Choroid plexus epithelial cell (primary cell): Measurements from ENCODE around the gene PPIL1.

Experiments used
- DNase-seq: peaks from one replicate; pipeline ENCODE4 v3.0.0-alpha.2; 2010; ENCODE audit warnings: low read depth
- H3K4me3 ChIP-seq: 2 replicates; pipeline ENCODE4 v1.5.1; 2011; ENCODE audit warnings: low read depth, mild to moderate bottlenecking, control low read depth, low read length, moderate library complexity
- TF ChIP-seq, protein P1 (sequence below): conservative IDR thresholded peaks from 2 replicates; pipeline ENCODE4 v1.5.1; 2011; ENCODE audit warnings: low read depth, mild to moderate bottlenecking, control low read depth, inconsistent platforms, low read length, moderate library complexity

Gene PPIL1

DNA sequence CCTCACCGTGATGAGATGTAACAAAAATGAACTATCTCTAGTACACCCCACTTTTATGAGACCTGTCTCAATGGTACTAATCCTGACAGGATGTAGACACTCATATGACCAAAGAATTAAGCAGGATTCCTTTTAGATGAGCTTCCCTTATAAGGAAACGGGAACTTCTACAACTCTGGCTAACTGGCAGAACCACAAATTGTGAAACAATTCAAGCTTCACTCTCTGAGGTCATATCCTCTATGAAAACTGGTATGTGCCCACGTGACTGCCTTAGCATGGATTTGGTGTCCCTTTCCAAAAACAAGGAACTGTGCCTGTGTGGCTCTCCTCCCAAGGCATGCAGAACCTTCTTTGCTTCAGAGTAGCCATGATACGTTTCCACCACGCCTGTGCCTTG is 21.3 kb downstream of the PPIL1 start:
- DNase-seq, result peak; percentile 93
- TF ChIP-seq, protein P1, sequence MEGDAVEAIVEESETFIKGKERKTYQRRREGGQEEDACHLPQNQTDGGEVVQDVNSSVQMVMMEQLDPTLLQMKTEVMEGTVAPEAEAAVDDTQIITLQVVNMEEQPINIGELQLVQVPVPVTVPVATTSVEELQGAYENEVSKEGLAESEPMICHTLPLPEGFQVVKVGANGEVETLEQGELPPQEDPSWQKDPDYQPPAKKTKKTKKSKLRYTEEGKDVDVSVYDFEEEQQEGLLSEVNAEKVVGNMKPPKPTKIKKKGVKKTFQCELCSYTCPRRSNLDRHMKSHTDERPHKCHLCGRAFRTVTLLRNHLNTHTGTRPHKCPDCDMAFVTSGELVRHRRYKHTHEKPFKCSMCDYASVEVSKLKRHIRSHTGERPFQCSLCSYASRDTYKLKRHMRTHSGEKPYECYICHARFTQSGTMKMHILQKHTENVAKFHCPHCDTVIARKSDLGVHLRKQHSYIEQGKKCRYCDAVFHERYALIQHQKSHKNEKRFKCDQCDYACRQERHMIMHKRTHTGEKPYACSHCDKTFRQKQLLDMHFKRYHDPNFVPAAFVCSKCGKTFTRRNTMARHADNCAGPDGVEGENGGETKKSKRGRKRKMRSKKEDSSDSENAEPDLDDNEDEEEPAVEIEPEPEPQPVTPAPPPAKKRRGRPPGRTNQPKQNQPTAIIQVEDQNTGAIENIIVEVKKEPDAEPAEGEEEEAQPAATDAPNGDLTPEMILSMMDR, result no peak
- H3K4me3 ChIP-seq, result no peak overlapping the region

DNA sequence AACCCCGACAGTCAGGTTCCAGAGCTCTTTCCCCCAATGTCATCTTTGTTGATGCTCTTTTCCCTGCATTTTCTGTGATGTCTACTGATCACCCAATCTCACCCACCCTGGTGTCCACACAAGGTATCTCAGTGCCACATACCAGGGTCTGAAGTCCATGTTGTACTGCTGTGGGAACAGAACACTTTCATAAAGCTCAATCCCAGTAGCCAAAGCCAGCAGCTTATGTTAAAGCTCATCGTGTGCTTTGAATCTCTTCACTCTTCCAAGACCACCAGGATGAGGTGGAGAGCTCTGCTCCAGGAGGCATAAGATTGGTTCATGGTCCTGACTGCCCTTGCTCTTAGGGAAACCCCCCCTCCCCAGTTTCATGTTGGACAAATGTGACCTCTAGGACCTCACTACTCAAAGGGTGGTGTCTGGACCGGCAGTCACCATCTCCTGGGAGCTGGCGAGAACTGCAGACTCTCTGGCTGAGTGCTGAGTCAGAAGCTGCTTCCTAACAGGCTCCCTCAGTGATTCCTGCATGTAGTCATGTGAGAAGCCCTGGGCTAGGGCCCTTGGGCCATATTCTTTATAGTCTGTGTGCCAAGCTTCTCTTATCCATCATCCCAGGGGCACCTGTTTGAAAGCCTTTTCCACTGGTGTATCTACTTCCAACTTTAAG is 22.0 kb downstream of the PPIL1 start:
- TF ChIP-seq, protein P1, result peak; percentile 27

DNA sequence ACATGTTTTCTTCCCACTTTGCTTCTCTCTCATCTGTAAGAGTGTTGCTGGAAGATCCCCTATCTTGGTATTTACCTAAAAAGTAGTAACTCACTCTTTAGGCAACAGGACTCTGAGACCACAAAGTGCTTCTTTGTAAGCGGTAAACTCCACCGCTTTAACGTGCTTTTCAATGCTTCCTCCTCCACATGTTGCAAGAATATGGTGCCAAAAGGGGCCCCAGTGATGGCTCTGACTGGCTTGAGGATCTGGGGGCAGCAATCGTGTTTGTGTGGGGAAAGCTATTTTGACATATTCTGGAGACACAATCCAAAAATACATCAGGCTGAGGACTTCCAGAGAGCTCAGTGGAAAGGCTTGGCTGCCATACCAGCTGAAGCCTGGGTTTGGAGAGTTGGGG is 23.0 kb downstream of the PPIL1 start:
- TF ChIP-seq, protein P1, result no peak
- H3K4me3 ChIP-seq, result no peak overlapping the region
- DNase-seq, result no peak

More for the DNA sequence above, 22.0 kb downstream of the PPIL1 start:
- DNase-seq, result peak; percentile 85
- H3K4me3 ChIP-seq, result no peak overlapping the region

DNA sequence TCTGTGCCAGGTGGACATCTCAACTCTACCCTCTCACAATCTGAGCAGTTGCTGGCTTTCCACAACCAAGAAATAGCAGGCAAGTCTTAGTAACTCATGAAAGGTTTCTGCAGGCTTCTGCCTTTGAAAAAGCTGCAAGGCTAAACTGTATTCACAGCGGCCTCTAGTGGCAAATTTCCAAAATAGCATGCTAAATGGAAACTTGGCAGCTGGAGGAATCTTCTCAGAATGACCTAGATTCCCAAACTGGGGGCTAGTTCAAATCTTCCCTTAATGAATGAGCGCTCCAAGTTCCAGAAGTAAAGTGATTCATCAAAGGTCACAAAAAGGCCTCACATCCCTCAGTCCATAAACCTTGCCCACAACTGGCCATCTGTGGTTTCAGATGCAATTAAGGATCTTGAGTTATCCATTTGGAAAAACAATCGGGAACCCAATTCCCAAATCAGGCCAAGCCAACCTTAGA is 23.4 kb downstream of the PPIL1 start:
- DNase-seq, result peak; percentile 88
- H3K4me3 ChIP-seq, result no peak overlapping the region

DNA sequence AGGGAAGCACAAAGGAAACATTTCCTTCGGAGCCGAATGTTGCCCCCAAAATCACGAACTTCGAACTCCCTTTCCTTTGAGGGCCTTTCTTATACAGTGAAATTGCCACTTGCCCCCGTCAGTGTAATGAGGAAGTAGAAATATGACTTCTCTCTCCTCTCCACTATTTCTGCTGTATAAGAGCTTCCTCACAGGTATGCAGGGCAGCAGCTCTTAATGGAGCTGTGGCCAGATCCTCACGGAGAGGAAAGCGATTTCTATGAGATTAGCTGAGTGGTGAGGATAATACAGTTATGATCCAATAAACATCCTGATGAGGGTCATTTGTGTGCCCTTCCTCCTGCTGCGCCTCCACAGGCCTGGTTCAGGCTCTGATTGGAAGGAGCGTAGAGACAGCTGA is 24.6 kb downstream of the PPIL1 start:
- no peak overlapping the region for H3K4me3 ChIP-seq
- no peak for DNase-seq
- TF ChIP-seq, protein P1, result no peak

More for the DNA sequence above, 23.4 kb downstream of the PPIL1 start:
- TF ChIP-seq, protein P1, result peak; percentile 84

DNA sequence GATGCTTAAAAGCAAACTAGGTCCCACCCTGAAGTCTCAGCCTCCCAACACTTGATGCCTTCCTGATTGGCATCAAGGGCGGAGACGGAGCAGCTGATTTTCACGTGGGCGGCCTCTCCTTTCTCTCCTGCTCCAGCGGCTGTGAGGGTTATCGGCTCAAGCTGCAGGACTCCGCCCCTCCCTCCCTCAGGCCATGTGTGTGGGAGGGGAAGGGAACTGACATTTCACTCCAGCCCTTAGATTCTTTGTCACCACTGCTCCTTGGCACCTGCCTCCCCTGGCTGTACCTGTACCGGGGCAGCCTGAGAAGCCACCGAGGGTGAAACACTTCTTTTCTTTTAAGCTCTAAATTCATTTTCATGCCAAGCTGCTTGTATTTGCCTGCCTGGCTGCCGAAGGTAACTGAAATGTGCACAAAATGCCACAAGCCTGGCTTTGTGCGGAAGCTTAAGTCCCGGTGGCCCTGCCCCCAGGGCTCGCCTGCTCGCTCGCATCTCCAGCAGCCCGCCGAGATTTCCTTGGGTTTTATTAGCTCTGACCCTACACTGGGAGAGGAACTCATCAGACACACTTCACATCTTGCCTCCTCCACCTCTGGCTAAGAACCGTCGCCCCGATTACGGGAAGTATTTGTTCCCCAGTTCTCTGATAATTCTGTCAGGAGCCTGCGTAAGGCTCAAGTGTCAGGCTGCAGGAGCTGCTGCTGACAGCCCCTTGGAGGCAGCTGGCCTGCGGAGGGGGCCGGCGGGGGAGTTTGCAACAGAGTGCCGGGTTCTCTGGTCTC is 25.8 kb downstream of the PPIL1 start:
- TF ChIP-seq, protein P1, result no peak
- no peak for DNase-seq
- no peak overlapping the region for H3K4me3 ChIP-seq
